Measurements from ENCODE around the gene ABCA7. TPM values are rescaled to one million over a fixed set of nuclear protein-coding genes. Genes with fewer than 3 reads are reported as not detected.

ABCA7 gene
- total and polyA plus RNA-seq, 2 of the 8 experiments (the other 6 are each of a cell fraction or from before 2014, with no cell fraction given) = 10.4 to 25.6 TPM

DNA sequence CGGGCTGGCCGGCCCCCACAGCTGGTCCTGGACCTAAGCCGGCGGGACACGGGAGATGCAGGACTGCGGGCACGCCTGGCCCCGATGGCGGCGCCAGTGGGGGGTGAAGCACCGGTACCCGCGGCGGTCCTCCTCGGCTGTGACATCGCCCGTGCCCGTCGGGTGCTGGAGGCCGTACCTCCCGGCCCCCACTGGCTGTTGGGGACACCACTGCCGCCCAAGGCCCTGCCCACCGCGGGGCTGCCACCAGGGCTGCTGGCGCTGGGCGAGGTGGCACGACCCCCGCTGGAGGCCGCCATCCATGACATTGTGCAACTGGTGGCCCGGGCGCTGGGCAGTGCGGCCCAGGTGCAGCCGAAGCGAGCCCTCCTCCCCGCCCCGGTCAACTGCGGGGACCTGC is 36.6 kb upstream of the ABCA7 start (continued):
- TF ChIP-seq RAD21 (IDR thresholded peaks at IDR 0.05 in 1 of 2, conservative IDR thresholded peaks at IDR 0.05 in 1 of 2; ENCODE audit: low read depth in 2 of 2, low read length in 2 of 2) (no peak), HDAC6 (IDR thresholded peaks at IDR 0.05; ENCODE audit: low read depth, low read length) (no peak)
